Measurements from ENCODE around the gene PTRH2.

- TF ChIP-seq CTCF (IDR thresholded peaks at IDR 0.05) (no peak), POLR2A (IDR thresholded peaks at IDR 0.05) (no peak)
These were observed 10.4 kb downstream of the PTRH2 start for GRCh38 chr17:59696682-59697277.
